Upper lobe of left lung (tissue), 4 donors: ENCODE data around the gene NFATC2.

Experiments used
- CTCF ChIP-seq, 6 experiments: fragments of 450-650 bp in 4 of 6; fragments of 200-600 bp in 2 of 6; sonication (generic) in 2 of 6; IDR thresholded peaks; one replicate each; pipeline ENCODE4 v1.5.1; 2016 to 2019; ENCODE audit warnings: antibody characterized with exemption in 6 of 6
- POLR2A ChIP-seq, 4 donors: fragments of 450-650 bp; IDR thresholded peaks; one replicate each; pipeline ENCODE4 v1.5.1; 2016 to 2017; ENCODE audit warnings: antibody characterized with exemption in 4 of 4, mild to moderate bottlenecking in 2 of 4

GRCh38 chr20:51575486-51575885 is 33.0 kb upstream of the NFATC2 start:
- TF ChIP-seq CTCF (IDR thresholded peaks at IDR 0.05) (no peak), POLR2A (IDR thresholded peaks at IDR 0.05) (no peak)
